GM12875 (cell line): ENCODE results near the gene PSMC5.
A peak's percentile ranks its signal among the peaks of the same experiment; 100 is the strongest.

Experiments
- H3K4me3 ChIP-seq: one replicate; pipeline ENCODE4 v1.5.1; 2011; ENCODE audit warnings: low read depth, low read length, control low read depth
- TF ChIP-seq, protein P1 (sequence below): IDR thresholded peaks from 2 replicates; pipeline ENCODE4 v1.5.1; 2011; ENCODE audit warnings: low read depth, mild to moderate bottlenecking, control low read depth, inconsistent platforms, low read length, moderate library complexity, borderline replicate concordance; ENCODE audit not compliant: insufficient read depth

PSMC5 gene

DNA sequence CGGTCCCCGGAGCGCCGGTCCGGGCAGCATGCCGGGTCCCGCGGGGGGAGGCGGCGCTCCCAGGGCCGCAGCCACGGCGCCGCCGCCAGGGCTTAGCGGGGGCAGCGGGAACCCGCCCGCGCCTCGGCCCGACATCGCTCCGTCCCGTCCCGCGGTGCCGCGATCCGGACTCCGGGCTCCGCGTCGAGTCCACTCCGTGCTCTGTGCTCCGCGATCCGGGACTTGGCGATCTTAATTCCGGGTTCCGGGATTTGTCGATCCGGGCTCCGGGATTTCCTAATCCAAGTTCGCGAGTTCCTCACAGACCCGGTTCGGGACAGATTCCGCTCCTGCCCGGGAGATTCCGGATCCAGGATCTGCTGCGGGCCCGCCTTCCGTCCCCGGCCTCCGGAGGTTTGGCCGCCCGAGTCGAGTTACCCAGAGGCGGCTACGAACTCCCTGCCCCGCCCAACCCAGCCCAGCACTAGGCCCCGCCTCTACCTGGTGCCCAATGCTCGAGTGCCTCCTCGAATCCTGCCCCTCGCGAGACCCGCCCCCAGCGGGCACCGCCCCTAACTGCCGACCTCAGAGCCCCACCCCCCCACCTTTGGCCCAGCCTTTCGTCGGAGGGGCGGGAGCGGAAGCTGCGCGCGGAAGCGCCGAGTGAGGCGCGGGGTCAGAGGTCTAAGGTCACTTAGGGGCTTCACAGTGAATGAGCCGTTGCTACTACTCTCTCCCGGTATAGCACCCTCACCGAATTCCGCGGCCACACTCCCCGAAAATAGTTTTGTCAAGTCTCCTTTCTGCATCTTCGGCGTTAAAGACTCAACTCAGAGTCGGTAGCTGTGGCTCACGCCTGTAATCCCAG is 15.5 kb downstream of the PSMC5 start, which contains the start of gene SMARCD2:
Gene SMARCD2 (minus strand): TSS at position 146 of the 847 bp plus-strand sequence. CDS start 11 bp downstream, at position 135.
- H3K4me3 ChIP-seq, result peak within 1 kb of the TSS; percentile 55
- TF ChIP-seq, protein P1, sequence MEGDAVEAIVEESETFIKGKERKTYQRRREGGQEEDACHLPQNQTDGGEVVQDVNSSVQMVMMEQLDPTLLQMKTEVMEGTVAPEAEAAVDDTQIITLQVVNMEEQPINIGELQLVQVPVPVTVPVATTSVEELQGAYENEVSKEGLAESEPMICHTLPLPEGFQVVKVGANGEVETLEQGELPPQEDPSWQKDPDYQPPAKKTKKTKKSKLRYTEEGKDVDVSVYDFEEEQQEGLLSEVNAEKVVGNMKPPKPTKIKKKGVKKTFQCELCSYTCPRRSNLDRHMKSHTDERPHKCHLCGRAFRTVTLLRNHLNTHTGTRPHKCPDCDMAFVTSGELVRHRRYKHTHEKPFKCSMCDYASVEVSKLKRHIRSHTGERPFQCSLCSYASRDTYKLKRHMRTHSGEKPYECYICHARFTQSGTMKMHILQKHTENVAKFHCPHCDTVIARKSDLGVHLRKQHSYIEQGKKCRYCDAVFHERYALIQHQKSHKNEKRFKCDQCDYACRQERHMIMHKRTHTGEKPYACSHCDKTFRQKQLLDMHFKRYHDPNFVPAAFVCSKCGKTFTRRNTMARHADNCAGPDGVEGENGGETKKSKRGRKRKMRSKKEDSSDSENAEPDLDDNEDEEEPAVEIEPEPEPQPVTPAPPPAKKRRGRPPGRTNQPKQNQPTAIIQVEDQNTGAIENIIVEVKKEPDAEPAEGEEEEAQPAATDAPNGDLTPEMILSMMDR, result no peak

DNA sequence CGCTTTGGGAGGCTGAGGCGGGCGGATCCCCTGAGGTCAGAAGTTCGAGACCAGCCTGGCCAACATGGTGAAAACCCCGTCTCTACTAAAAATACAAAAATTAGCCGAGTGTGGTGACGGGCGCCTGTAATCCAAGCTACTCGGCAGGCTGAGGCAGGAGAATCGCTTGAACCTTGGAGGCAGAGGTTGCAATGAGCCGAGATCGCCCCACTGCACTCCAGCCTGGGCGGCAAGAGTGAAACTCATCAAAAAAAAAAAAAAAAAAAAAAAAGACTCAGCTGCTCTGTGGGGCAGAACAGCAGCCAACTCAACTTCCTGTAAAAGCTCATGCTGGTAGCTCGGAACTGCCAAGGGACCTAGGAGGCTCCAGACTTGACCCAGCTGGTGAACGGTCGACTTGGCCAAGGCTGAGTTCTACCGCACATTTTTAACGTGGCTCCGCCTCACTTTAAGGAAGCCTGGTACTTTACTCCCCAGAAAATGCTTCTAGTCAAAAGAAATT is 16.2 kb downstream of the PSMC5 start:
- H3K4me3 ChIP-seq, result peak overlapping the region; percentile 41

DNA sequence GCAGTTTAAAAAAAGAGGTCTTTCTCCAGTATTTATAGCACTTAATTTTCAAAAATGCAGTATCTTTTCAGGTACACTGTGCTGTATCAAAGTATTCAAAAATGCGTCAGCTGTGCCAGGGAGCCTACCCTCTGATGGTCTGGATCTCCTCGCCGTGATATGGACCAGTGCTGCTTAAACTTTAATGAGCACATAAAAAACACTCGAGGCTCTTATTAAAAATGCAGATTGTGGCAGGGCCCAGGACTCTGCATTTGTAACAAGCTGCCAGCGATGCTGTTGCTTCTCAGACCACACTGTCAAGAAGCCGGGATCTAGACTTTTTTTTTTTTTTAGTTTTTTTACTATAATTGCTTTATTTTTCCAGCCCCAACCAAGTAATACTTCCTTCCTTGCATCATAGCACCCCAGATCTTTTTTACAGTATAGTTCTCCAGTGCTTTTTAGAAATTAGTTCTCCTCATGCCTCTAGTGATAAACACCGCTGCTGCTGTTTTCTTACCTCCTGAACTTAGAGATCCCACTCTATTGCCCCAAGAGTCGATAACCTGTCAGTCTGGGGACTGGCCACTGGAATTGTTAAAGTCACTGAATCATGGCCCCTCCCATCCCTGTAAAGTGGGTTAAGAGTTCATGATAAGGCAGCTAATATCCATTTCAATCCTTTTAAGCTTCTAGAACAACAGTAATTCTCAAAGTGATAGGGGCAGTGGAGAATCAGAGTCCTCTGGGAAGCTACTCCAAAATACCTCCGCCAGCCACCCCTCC is 16.9 kb downstream of the PSMC5 start:
- TF ChIP-seq, protein P1, result no peak
- H3K4me3 ChIP-seq, result no peak overlapping the region

DNA sequence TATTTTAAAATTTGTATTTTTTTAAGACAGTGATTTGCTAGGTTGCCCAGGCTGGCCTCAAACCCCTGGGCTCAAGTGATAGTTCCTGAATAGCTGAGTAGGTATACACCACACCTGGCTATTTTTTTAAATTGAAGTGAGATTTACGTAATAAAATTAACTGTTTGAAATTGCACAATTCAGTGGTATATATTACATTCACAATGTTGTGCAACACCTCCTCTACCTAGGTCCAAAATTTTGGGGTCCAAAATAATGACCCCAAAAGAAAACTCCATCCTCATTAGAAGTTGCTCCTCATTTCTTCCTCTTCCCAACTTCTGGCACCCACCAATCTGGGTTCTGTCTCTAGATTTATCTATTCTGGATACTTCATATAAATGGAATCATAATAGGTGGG is 18.3 kb downstream of the PSMC5 start:
- TF ChIP-seq, protein P1, result no peak
- no peak overlapping the region for H3K4me3 ChIP-seq

DNA sequence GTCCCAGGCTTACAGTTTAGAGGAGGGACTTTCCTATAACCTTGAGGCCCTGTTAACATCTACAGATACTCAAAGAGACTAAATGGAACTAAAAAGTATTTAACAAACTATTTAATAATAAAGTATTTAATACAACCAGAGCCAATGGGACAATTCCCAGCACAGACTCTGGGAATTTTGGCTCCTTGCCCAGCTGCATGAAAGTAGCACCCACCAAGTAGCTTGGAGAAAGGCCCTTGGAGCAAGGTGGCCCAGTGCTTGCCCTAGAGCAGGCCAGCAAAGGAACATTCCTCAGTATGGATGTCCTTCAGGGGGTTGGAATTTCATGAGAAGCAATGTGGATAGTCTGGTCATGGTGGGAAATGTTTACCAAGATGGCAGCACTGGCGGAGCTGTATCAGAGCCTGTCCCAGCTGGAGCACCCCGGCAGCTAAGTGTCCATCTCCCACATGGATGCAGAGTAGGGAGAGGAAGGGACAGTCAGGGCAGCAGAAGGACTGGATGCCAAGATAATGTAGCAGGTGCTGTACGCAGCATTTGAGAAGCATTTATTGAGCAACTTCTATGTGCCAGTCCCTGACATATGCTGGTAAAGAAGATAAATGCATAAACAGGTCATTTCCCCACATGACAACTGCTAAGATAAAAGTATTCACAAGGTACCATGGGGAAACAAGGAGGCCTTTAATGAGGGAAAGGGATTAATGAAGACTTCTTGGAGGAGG is 20.5 kb downstream of the PSMC5 start:
- H3K4me3 ChIP-seq, result no peak overlapping the region
- TF ChIP-seq, protein P1, result no peak

DNA sequence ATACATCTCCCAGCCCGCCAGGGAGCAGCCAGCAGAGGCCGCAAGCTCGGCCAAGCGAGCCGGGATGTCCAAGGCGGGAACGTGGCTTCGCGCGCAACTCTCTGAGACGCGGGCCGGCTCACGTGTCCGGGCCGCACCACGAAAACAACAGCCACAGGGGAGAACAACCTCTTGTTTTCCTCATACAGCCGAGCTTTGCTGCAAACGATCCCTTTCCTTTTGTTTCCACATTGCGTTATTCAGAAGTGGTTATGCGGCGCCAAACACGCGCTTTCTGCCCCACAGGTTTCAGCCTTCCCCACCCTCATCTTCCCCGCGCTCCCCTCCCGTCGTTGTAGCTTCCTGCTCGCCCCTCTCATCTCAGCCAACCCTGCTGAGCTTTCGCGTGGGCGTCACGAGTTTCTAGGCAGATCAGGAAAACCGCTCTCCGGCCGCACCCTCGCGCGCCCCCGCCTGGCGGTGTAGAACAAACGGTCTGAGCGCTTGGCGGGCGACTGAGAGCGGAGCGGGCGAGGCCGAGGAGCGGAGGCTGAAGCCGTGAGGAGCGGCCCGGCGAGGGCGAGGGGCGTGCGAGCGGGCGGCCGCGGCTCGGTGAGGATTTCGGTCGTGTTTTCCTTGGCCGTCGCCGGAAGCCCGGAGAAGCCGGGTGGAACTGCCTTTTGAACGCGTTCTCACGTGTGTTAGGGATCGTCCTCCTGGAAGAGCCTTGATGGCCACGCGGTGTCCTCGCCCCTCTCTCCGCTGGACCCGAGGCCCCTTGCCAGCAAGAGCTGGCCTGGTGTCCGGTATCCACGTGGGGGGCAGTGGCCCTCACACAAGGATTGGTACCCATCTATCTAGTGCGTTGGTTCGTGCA is 21.8 kb downstream of the PSMC5 start:
- TF ChIP-seq, protein P1, result peak; percentile 80
- peak overlapping the region; percentile 46 for H3K4me3 ChIP-seq
